SU-DHL-6 (cell line): ENCODE measurements around the gene FUBP1.

ENCODE experiments used
- H2AFZ ChIP-seq: fragments of 200-600 bp; sonication (generic); 2 replicates; pipeline ENCODE4 v1.6.1; 2014; ENCODE audit warnings: low read depth, mild to moderate bottlenecking, moderate library complexity, mixed read lengths, antibody characterized with exemption, low read length; ENCODE audit not compliant: severe bottlenecking
- H3F3A ChIP-seq: fragments of 200-600 bp; shearing (Covaris generic); 2 replicates; pipeline ENCODE4 v1.6.0; 2016; ENCODE audit warnings: antibody characterized with exemption, mild to moderate bottlenecking; ENCODE audit not compliant: insufficient read depth
- H3K27ac ChIP-seq: fragments of 200-600 bp; sonication (generic); 2 replicates; pipeline ENCODE4 v1.5.1; 2016; ENCODE audit warnings: low read depth, mild to moderate bottlenecking, low read length, moderate library complexity, mixed read lengths
- H3K27me3 ChIP-seq: fragments of 200-600 bp; sonication (generic), shearing (Covaris generic); 2 replicates; pipeline ENCODE4 v1.6.0; 2014; ENCODE audit warnings: mild to moderate bottlenecking, low read length
- H3K36me3 ChIP-seq: fragments of 200-600 bp; sonication (generic); 2 replicates; pipeline ENCODE4 v1.6.1; 2014; ENCODE audit warnings: mild to moderate bottlenecking, low read length, mixed read lengths
- H3K4me2 ChIP-seq: fragments of 300-600, 200-600 bp; shearing (Covaris generic), sonication (generic); 2 replicates; pipeline ENCODE4 v1.6.0; 2014; ENCODE audit warnings: low read length, low read depth, mild to moderate bottlenecking; ENCODE audit not compliant: poor library complexity, severe bottlenecking
- H3K4me3 ChIP-seq: fragments of 200-600 bp; sonication (generic); 2 replicates; pipeline ENCODE4 v1.5.1; 2014; ENCODE audit warnings: antibody characterized with exemption, low read length, mild to moderate bottlenecking, mixed read lengths; ENCODE audit not compliant: insufficient read depth, poor library complexity, severe bottlenecking
- H3K79me2 ChIP-seq: fragments of 200-600 bp; sonication (generic); 2 replicates; pipeline ENCODE4 v1.6.1; 2014; ENCODE audit warnings: mild to moderate bottlenecking, low read length, moderate library complexity; ENCODE audit not compliant: insufficient read depth
- H3K9ac ChIP-seq: fragments of 200-600 bp; sonication (generic); 2 replicates; pipeline ENCODE4 v1.7.0; 2014; ENCODE audit warnings: mild to moderate bottlenecking, low read length
- H3K9me2 ChIP-seq: fragments of 200-600 bp; sonication (generic); replicated peaks from 2 replicates; pipeline ENCODE4 v1.6.1; 2014; ENCODE audit warnings: low read length; ENCODE audit not compliant: insufficient read depth
- H3K9me3 ChIP-seq: fragments of 200-600 bp; sonication (generic); 2 replicates; pipeline ENCODE4 v1.6.1; 2014; ENCODE audit warnings: low read length, mixed read lengths; ENCODE audit not compliant: insufficient read depth
- H4K20me1 ChIP-seq: fragments of 200-600 bp; sonication (generic); 2 replicates; pipeline ENCODE4 v1.6.1; 2014; ENCODE audit warnings: low read depth, mild to moderate bottlenecking, antibody characterized with exemption, low read length, moderate library complexity, mixed read lengths
- EZH2phosphoT487 ChIP-seq: fragments of 200-600 bp; sonication (generic), shearing (Covaris generic); conservative IDR thresholded peaks from 2 replicates; pipeline ENCODE4 v1.6.1; 2018; ENCODE audit warnings: mild to moderate bottlenecking, antibody characterized with exemption, low read length, moderate library complexity, mixed read lengths
- TF ChIP-seq, protein P1 (sequence below): fragments of 200-600 bp; sonication (generic); IDR thresholded peaks from one replicate; pipeline ENCODE4 v1.5.1; 2017; ENCODE audit warnings: antibody characterized with exemption, mild to moderate bottlenecking, low read length, moderate library complexity; ENCODE audit not compliant: insufficient read depth, poor library complexity, severe bottlenecking

Gene FUBP1

DNA sequence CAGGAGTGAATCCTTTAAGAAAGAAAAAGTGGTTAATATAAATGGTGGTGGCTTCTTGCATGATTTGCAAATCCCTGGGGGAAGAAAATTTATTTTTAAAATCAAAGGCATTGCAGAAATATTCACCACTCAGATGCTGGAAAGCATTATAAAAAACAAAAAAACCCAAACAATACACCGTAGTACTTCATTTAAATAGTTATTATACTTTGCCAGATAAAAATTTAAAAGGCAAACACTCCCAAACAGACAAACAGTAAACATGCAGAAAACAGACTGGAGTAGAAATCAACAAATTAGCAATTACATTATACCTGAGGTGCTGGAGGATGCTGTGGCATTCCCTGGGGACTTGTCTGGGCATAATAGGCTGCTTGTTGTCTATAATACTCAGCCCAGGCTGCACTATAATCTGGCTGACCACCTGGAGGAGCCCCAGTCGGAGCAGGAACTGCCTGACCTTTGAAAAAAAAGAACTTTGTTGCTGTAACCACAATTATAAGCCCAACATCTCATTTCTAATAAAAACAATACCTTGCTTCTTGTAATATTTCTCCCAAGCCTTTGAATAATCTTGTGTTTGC lies 29.9 kb downstream of the FUBP1 start:
- no peaks in the 10 kb centered on the region for H3K9me2 ChIP-seq
- H3F3A ChIP-seq = peaks cover 72% of the 10 kb centered on the region
- no peak overlapping the region for H3K27ac ChIP-seq
- TF ChIP-seq, protein P1, sequence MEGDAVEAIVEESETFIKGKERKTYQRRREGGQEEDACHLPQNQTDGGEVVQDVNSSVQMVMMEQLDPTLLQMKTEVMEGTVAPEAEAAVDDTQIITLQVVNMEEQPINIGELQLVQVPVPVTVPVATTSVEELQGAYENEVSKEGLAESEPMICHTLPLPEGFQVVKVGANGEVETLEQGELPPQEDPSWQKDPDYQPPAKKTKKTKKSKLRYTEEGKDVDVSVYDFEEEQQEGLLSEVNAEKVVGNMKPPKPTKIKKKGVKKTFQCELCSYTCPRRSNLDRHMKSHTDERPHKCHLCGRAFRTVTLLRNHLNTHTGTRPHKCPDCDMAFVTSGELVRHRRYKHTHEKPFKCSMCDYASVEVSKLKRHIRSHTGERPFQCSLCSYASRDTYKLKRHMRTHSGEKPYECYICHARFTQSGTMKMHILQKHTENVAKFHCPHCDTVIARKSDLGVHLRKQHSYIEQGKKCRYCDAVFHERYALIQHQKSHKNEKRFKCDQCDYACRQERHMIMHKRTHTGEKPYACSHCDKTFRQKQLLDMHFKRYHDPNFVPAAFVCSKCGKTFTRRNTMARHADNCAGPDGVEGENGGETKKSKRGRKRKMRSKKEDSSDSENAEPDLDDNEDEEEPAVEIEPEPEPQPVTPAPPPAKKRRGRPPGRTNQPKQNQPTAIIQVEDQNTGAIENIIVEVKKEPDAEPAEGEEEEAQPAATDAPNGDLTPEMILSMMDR = no peak
- TF ChIP-seq EZH2phosphoT487 = no peak
- H3K4me2 ChIP-seq = no peak overlapping the region
- no peak overlapping the region for H3K9ac ChIP-seq
- H3K79me2 ChIP-seq = peaks cover 28% of the 10 kb centered on the region
- no peaks in the 10 kb centered on the region for H3K9me3 ChIP-seq
- no peak overlapping the region for H3K4me3 ChIP-seq
- no peaks in the 10 kb centered on the region for H3K27me3 ChIP-seq
- no peak overlapping the region for H2AFZ ChIP-seq
- H3K36me3 ChIP-seq = peaks cover 92% of the 10 kb centered on the region
- peaks cover 47% of the 10 kb centered on the region for H4K20me1 ChIP-seq

GRCh38 chr1:77945345-77945744 lies 33.5 kb downstream of the FUBP1 start:
- H3K36me3 ChIP-seq = peaks cover 82% of the 10 kb centered on the region
- peaks cover 34% of the 10 kb centered on the region for H4K20me1 ChIP-seq
- no peak overlapping the region for H3K27ac ChIP-seq
- no peak overlapping the region for H3K4me3 ChIP-seq
- H3K4me2 ChIP-seq = no peak overlapping the region
- TF ChIP-seq EZH2phosphoT487 = no peak
- TF ChIP-seq, protein P1 = no peak
- H3K79me2 ChIP-seq = peaks cover 18% of the 10 kb centered on the region; the same call in 1 of the 2 replicates
- H2AFZ ChIP-seq = no peak overlapping the region
- no peaks in the 10 kb centered on the region for H3K9me2 ChIP-seq
- H3K9me3 ChIP-seq = no peaks in the 10 kb centered on the region
- H3K27me3 ChIP-seq = no peaks in the 10 kb centered on the region
- no peak overlapping the region for H3K9ac ChIP-seq
- peaks cover 89% of the 10 kb centered on the region for H3F3A ChIP-seq

- Histone ChIP-seq H3K79me2 (peaks cover 8% of the 10 kb centered on the region; the same call in 1 of the 2 replicates), H3F3A (peaks cover 79% of the 10 kb centered on the region)
These were observed 36.3 kb downstream of the FUBP1 start for GRCh38 chr1:77942400-77943140.

More at GRCh38 chr1:77942400-77943140, 36.3 kb downstream of the FUBP1 start:
- Histone ChIP-seq H3K9me2 (no peaks in the 10 kb centered on the region), H3K9me3 (no peaks in the 10 kb centered on the region), H3K27ac (no peak overlapping the region), H3K4me2 (no peak overlapping the region), H3K36me3 (peaks cover 55% of the 10 kb centered on the region), H3K9ac (no peak overlapping the region), H3K4me3 (no peak overlapping the region), H2AFZ (no peak overlapping the region), H4K20me1 (peaks cover 17% of the 10 kb centered on the region), H3K27me3 (no peaks in the 10 kb centered on the region)
- no peak for TF ChIP-seq EZH2phosphoT487
- TF ChIP-seq, protein P1 = no peak
